BLaER1 treated with 17β-estradiol and CSF1 and Interleukin-3, amounts not matched to agents 10 nM and 100 nM (cell line): Measurements from ENCODE around the gene VAC14.

Experiments
- H3K27ac ChIP-seq, 11 experiments: shearing (Covaris generic); formaldehyde crosslinking; 2 replicates each; pipeline ENCODE4 v1.8.1; 2022
- H3K27me3 ChIP-seq, 11 experiments: shearing (Covaris generic); formaldehyde crosslinking; 2 replicates each; pipeline ENCODE4 v1.8.1; 2022
- H3K36me3 ChIP-seq, 11 experiments: shearing (Covaris generic); formaldehyde crosslinking; 2 replicates each; pipeline ENCODE4 v1.8.1; 2022
- H3K4me1 ChIP-seq, 10 experiments: shearing (Covaris generic); formaldehyde crosslinking; 2 replicates each; pipeline ENCODE4 v1.8.1; 2022
- H3K4me2 ChIP-seq, 11 experiments: shearing (Covaris generic); formaldehyde crosslinking; 2 replicates each; pipeline ENCODE4 v1.8.1; 2022
- H3K4me3 ChIP-seq, 10 experiments: shearing (Covaris generic); formaldehyde crosslinking; 2 replicates each; pipeline ENCODE4 v1.8.1; 2022
- H3K9ac ChIP-seq, 11 experiments: shearing (Covaris generic); formaldehyde crosslinking; 2 replicates each; pipeline ENCODE4 v1.8.1; 2022
- H3K9me3 ChIP-seq, 11 experiments: shearing (Covaris generic); formaldehyde crosslinking; replicated peaks in 1 of 11; 2 replicates each; pipeline ENCODE4 v1.8.1; 2022
- H4K20me1 ChIP-seq, 11 experiments: shearing (Covaris generic); formaldehyde crosslinking; 2 replicates each; pipeline ENCODE4 v1.8.1; 2022
- Cebpa-rat ChIP-seq, 11 experiments: shearing (Covaris generic); IDR thresholded peaks; 2 replicates each; pipeline ENCODE4 v1.8.1; 2022

The VAC14 gene

GRCh38 chr16:70804734-70805169 is 3.8 kb upstream of the VAC14 start:
- peak overlapping the region in 2 of 10 experiments; percentile 10 to 20; a peak in 1 of 20 replicates for H3K4me3 ChIP-seq

GRCh38 chr16:70804153-70804733 is 3.3 kb upstream of the VAC14 start:
- Histone ChIP-seq H4K20me1 (peaks cover 0 to 9% (median 5%) of the 10 kb centered on the region in 11 experiments; a peak in 10 of 22 replicates), H3K27me3 (no peaks in the 10 kb centered on the region), H3K36me3 (peaks cover 0 to 4% (median 2%) of the 10 kb centered on the region in 11 experiments; a peak in 4 of 22 replicates), H3K9me3 (peaks cover 0 to 16% (median 4%) of the 10 kb centered on the region in 11 experiments; a peak in 6 of 22 replicates), H3K27ac (peak overlapping the region in 4 of 11 experiments; percentile 56 to 96 (median 85); a peak in 8 of 22 replicates), H3K9ac (peak overlapping the region in 4 of 11 experiments; percentile 6 to 88 (median 78); a peak in 6 of 22 replicates), H3K4me2 (peak overlapping the region in 4 of 11 experiments; percentile 18 to 98 (median 66); a peak in 6 of 22 replicates), H3K4me1 (peaks cover 12 to 85% (median 13%) of the 10 kb centered on the region in 10 experiments), H3K4me3 (no peak overlapping the region; a peak in 1 of 20 replicates)
- TF ChIP-seq Cebpa-rat (IDR thresholded peaks at IDR 0.05) = peak in 3 of 11 experiments; percentile 14 to 73 (median 50); a peak in 5 of 22 replicates

More at GRCh38 chr16:70804734-70805169, 3.8 kb upstream of the VAC14 start:
- Histone ChIP-seq H3K4me1 (peaks cover 7 to 80% (median 8%) of the 10 kb centered on the region in 10 experiments), H4K20me1 (peaks cover 0 to 5% (median under 1%) of the 10 kb centered on the region in 11 experiments; a peak in 4 of 22 replicates), H3K9me3 (peaks cover 0 to 16% (median 4%) of the 10 kb centered on the region in 11 experiments; a peak in 6 of 22 replicates), H3K27ac (peak overlapping the region in 4 of 11 experiments; percentile 56 to 96 (median 85); a peak in 8 of 22 replicates), H3K9ac (peak overlapping the region in 4 of 11 experiments; percentile 6 to 88 (median 78); a peak in 6 of 22 replicates), H3K4me2 (peak overlapping the region in 4 of 11 experiments; percentile 18 to 98 (median 66); a peak in 7 of 22 replicates), H3K36me3 (no peaks in the 10 kb centered on the region; a peak in 2 of 22 replicates), H3K27me3 (no peaks in the 10 kb centered on the region)
- no peak for TF ChIP-seq Cebpa-rat (IDR thresholded peaks at IDR 0.05)

- H3K9ac ChIP-seq = peak overlapping the region in 2 of 11 experiments; percentile 82 to 84; a peak in 4 of 22 replicates
- H3K9me3 ChIP-seq = peaks cover 0 to 16% (median 4%) of the 10 kb centered on the region in 11 experiments; a peak in 6 of 22 replicates
- peaks cover 0 to 13% (median 9%) of the 10 kb centered on the region in 11 experiments; a peak in 14 of 22 replicates for H3K36me3 ChIP-seq
- TF ChIP-seq Cebpa-rat (IDR thresholded peaks at IDR 0.05) = no peak
- peak overlapping the region in 3 of 11 experiments; percentile 41 to 98 (median 92); a peak in 5 of 22 replicates for H3K4me2 ChIP-seq
- H4K20me1 ChIP-seq = peaks cover 4 to 16% (median 14%) of the 10 kb centered on the region in 11 experiments; a peak in 14 of 22 replicates
- H3K27ac ChIP-seq = peak overlapping the region in 3 of 11 experiments; percentile 77 to 96 (median 93); a peak in 6 of 22 replicates
- no peak overlapping the region for H3K4me3 ChIP-seq
- H3K4me1 ChIP-seq = peaks cover 15 to 88% (median 19%) of the 10 kb centered on the region in 10 experiments
- H3K27me3 ChIP-seq = no peaks in the 10 kb centered on the region
These were observed 2.4 kb upstream of the VAC14 start for GRCh38 chr16:70803319-70803718.

GRCh38 chr16:70801611-70802010 is 653 bp upstream of the VAC14 start:
- Histone ChIP-seq H3K4me1 (peaks cover 15 to 88% (median 20%) of the 10 kb centered on the region in 10 experiments), H3K9ac (no peak overlapping the region), H3K27me3 (no peaks in the 10 kb centered on the region), H3K27ac (peak overlapping the region in 1 of 11 experiments; percentile 96; a peak in 2 of 22 replicates), H3K4me2 (peak overlapping the region in 10 of 11 experiments; percentile 87 to 98 (median 94); a peak in 19 of 22 replicates), H3K4me3 (peak overlapping the region in 6 of 10 experiments; percentile 83 to 95 (median 90); a peak in 11 of 20 replicates), H4K20me1 (peaks cover 18 to 33% (median 31%) of the 10 kb centered on the region in 11 experiments; a peak in 18 of 22 replicates), H3K36me3 (peaks cover 0 to 30% (median 24%) of the 10 kb centered on the region in 11 experiments; a peak in 17 of 22 replicates), H3K9me3 (peaks cover 0 to 16% (median 4%) of the 10 kb centered on the region in 11 experiments; a peak in 6 of 22 replicates)
- TF ChIP-seq Cebpa-rat (IDR thresholded peaks at IDR 0.05) = no peak

GRCh38 chr16:70800311-70800710 is 647 bp downstream of the VAC14 start:
- peak overlapping the region; percentile 83 to 99 (median 92) for H3K4me3 ChIP-seq
- peak overlapping the region; percentile 85 to 98 (median 92) for H3K27ac ChIP-seq
- peaks cover 15 to 88% (median 31%) of the 10 kb centered on the region in 10 experiments for H3K4me1 ChIP-seq
- peak overlapping the region; percentile 88 to 98 (median 93) for H3K9ac ChIP-seq
- no peak for TF ChIP-seq Cebpa-rat (IDR thresholded peaks at IDR 0.05)
- H3K36me3 ChIP-seq = peaks cover 0 to 44% (median 25%) of the 10 kb centered on the region in 11 experiments; a peak in 17 of 22 replicates
- peaks cover 31 to 46% (median 44%) of the 10 kb centered on the region in 11 experiments; a peak in 20 of 22 replicates for H4K20me1 ChIP-seq
- peaks cover 0 to 16% (median 4%) of the 10 kb centered on the region in 11 experiments; a peak in 6 of 22 replicates for H3K9me3 ChIP-seq
- no peaks in the 10 kb centered on the region for H3K27me3 ChIP-seq
- peak overlapping the region; percentile 87 to 98 (median 94) for H3K4me2 ChIP-seq

- Histone ChIP-seq H4K20me1 (peaks cover 71 to 86% (median 84%) of the 10 kb centered on the region in 11 experiments; a peak in 21 of 22 replicates), H3K9ac (peak overlapping the region in 2 of 11 experiments; percentile 12 to 50; a peak in 1 of 22 replicates), H3K27ac (no peak overlapping the region), H3K4me1 (peaks cover 22 to 89% (median 38%) of the 10 kb centered on the region in 10 experiments), H3K4me2 (peak overlapping the region in 5 of 11 experiments; percentile 23 to 98 (median 58); a peak in 8 of 22 replicates), H3K4me3 (peak overlapping the region in 1 of 10 experiments; percentile 3; a peak in 1 of 20 replicates), H3K27me3 (no peaks in the 10 kb centered on the region), H3K9me3 (no peaks in the 10 kb centered on the region), H3K36me3 (peaks cover 0 to 78% (median 25%) of the 10 kb centered on the region in 11 experiments; a peak in 17 of 22 replicates)
- no peak for TF ChIP-seq Cebpa-rat (IDR thresholded peaks at IDR 0.05)
These were observed 4.7 kb downstream of the VAC14 start for GRCh38 chr16:70796301-70796700.

DNA sequence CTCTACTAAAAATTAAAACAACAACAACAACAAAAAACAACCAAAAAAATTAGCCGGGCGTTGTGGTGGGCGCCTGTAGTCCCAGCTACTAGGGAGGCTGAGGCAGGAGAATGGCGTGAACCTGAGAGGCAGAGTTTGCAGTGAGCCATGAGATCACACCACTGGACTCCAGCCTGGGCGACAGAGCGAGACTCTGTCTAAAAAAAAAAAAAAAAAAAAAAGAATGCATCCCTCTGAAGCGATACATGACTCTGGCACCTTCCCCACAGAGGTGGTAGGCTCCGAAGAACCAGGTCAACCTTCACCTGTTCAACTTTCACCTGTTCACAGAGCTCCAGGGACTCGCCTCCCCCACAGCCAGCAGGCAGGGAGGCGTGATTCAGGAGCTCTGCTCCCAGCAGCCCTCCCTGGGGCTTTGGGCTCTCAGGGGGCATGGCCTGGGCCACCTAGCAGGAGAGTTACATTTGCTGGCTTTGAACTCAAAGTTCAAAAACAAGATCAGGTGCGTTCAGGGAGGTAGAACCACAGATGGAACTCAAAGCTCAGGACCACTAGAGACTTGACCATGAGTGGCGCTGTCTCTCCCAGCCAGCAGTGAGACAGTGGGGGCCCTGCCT is 5.6 kb downstream of the VAC14 start:
- Histone ChIP-seq H3K36me3 (peaks cover 4 to 87% (median 25%) of the 10 kb centered on the region in 11 experiments; a peak in 18 of 22 replicates), H4K20me1 (peaks cover 80 to 95% (median 93%) of the 10 kb centered on the region in 11 experiments; a peak in 21 of 22 replicates), H3K4me1 (peaks cover 22 to 96% (median 37%) of the 10 kb centered on the region in 10 experiments), H3K27ac (no peak overlapping the region), H3K9me3 (no peaks in the 10 kb centered on the region), H3K27me3 (no peaks in the 10 kb centered on the region), H3K9ac (peak overlapping the region in 4 of 11 experiments; percentile 10 to 50 (median 18); a peak in 1 of 22 replicates), H3K4me3 (peak overlapping the region in 1 of 10 experiments; percentile 14; a peak in 1 of 20 replicates), H3K4me2 (peak overlapping the region in 7 of 11 experiments; percentile 10 to 98 (median 25); a peak in 10 of 22 replicates)
- no peak for TF ChIP-seq Cebpa-rat (IDR thresholded peaks at IDR 0.05)
